Peyer's patch (tissue), 4 donors: Measurements from ENCODE around the gene MIPOL1. TPM values are rescaled to one million over a fixed set of nuclear protein-coding genes. Genes with fewer than 3 reads are reported as not detected.
"Not testable (repeated sequence)": the region's sequence is repeated elsewhere in the genome, so short reads cannot be mapped to it uniquely, and the experiment has no call there.

Source experiments
- DNase-seq, 3 donors: peaks; one replicate each; pipeline ENCODE4 v3.0.0-alpha.2; 2017 to 2019
- H3K27ac ChIP-seq, 4 donors: fragments of 200-600 bp; sonication (generic); one replicate each; pipeline ENCODE4 v1.5.1; 2016 to 2019
- H3K27me3 ChIP-seq, 2 donors: fragments of 200-600 bp; sonication (generic); one replicate each; pipeline ENCODE4 v1.5.1; 2019
- H3K36me3 ChIP-seq, 3 donors: fragments of 200-600 bp; sonication (generic); one replicate each; pipeline ENCODE4 v1.5.1; 2016 to 2019
- H3K4me1 ChIP-seq, 4 donors: fragments of 200-600 bp; sonication (generic); one replicate each; pipeline ENCODE4 v1.5.1; 2016 to 2019
- H3K4me3 ChIP-seq, 4 donors: fragments of 200-600 bp; sonication (generic); 1 replicate in 3 of 4; 2 replicates in 1 of 4; pipeline ENCODE4 v1.5.1; 2016 to 2019; ENCODE audit warnings: mild to moderate bottlenecking in 1 of 4
- H3K9me3 ChIP-seq, 4 donors: fragments of 200-600 bp; sonication (generic); one replicate each; pipeline ENCODE4 v1.5.1; 2016 to 2019; ENCODE audit warnings: mild to moderate bottlenecking in 1 of 4
- CTCF ChIP-seq, 6 experiments: fragments of 450-650 bp in 4 of 6; fragments of 200-600 bp in 2 of 6; sonication (generic) in 1 of 6; IDR thresholded peaks; one replicate each; pipeline ENCODE4 v1.5.1; 2017 to 2019; ENCODE audit warnings: antibody characterized with exemption in 6 of 6, mild to moderate bottlenecking in 3 of 6, moderate library complexity in 1 of 6
- POLR2A ChIP-seq, 2 donors: fragments of 450-650 bp; IDR thresholded peaks; one replicate each; pipeline ENCODE4 v1.5.1; 2017; ENCODE audit warnings: antibody characterized with exemption in 2 of 2, mild to moderate bottlenecking in 2 of 2, moderate library complexity in 2 of 2
- total RNA-seq, 4 donors: library from RNA; depleted of rRNA; stranded (reverse); fragments of >200 nt; gene quantifications; one replicate each; pipeline ENCODE4 v1.1.0, GENCODE V29; 2016

Gene MIPOL1
- total RNA-seq, 4 donors from 2014 or later: 5.6 to 42.1 (median 14.9) TPM

- no peaks in the 10 kb centered on the region for H3K36me3 ChIP-seq
- no peak overlapping the region for H3K27ac ChIP-seq
- no peak for TF ChIP-seq POLR2A (IDR thresholded peaks at IDR 0.05)
- no peak for TF ChIP-seq CTCF (IDR thresholded peaks at IDR 0.05)
- H3K9me3 ChIP-seq: no peaks in the 10 kb centered on the region
- no peaks in the 10 kb centered on the region for H3K27me3 ChIP-seq
- DNase-seq: no peak
- no peak overlapping the region for H3K4me3 ChIP-seq
- H3K4me1 ChIP-seq: no peaks in the 10 kb centered on the region
Measured at GRCh38 chr14:37443461-37443860, 245.7 kb downstream of the MIPOL1 start.

GRCh38 chr14:37447883-37448391 lies 250.2 kb downstream of the MIPOL1 start:
- Histone ChIP-seq H3K4me1 (no peaks in the 10 kb centered on the region), H3K9me3 (no peaks in the 10 kb centered on the region), H3K4me3 (no peak overlapping the region), H3K36me3 (no peaks in the 10 kb centered on the region), H3K27me3 (no peaks in the 10 kb centered on the region), H3K27ac (no peak overlapping the region)
- TF ChIP-seq CTCF (IDR thresholded peaks at IDR 0.05): no peak
- TF ChIP-seq POLR2A (IDR thresholded peaks at IDR 0.05): no peak
- DNase-seq: no peak

GRCh38 chr14:37452323-37452722 lies 254.6 kb downstream of the MIPOL1 start:
- no peak overlapping the region for H3K4me3 ChIP-seq
- H3K27ac ChIP-seq: no peak overlapping the region
- no peaks in the 10 kb centered on the region for H3K9me3 ChIP-seq
- no peaks in the 10 kb centered on the region for H3K36me3 ChIP-seq
- H3K4me1 ChIP-seq: no peaks in the 10 kb centered on the region
- no peaks in the 10 kb centered on the region for H3K27me3 ChIP-seq
- TF ChIP-seq CTCF (IDR thresholded peaks at IDR 0.05): no peak
- no peak for TF ChIP-seq POLR2A (IDR thresholded peaks at IDR 0.05)
- no peak for DNase-seq

GRCh38 chr14:37453985-37454384 lies 256.2 kb downstream of the MIPOL1 start:
- TF ChIP-seq CTCF (IDR thresholded peaks at IDR 0.05) (no peak), POLR2A (IDR thresholded peaks at IDR 0.05) (no peak)
- Histone ChIP-seq H3K4me1 (no peaks in the 10 kb centered on the region), H3K36me3 (no peaks in the 10 kb centered on the region), H3K9me3 (no peaks in the 10 kb centered on the region), H3K27me3 (no peaks in the 10 kb centered on the region), H3K27ac (no peak overlapping the region), H3K4me3 (no peak overlapping the region)
- DNase-seq: no peak

GRCh38 chr14:37457334-37457733 lies 259.6 kb downstream of the MIPOL1 start:
- no peaks in the 10 kb centered on the region for H3K27me3 ChIP-seq
- H3K36me3 ChIP-seq: no peaks in the 10 kb centered on the region
- H3K4me3 ChIP-seq: no peak overlapping the region
- H3K9me3 ChIP-seq: peaks cover 0 to 8% (median 0%) of the 10 kb centered on the region in 4 donors
- TF ChIP-seq POLR2A (IDR thresholded peaks at IDR 0.05): no peak
- no peak for TF ChIP-seq CTCF (IDR thresholded peaks at IDR 0.05)
- H3K27ac ChIP-seq: no peak overlapping the region
- no peak for DNase-seq
- no peaks in the 10 kb centered on the region for H3K4me1 ChIP-seq

DNA sequence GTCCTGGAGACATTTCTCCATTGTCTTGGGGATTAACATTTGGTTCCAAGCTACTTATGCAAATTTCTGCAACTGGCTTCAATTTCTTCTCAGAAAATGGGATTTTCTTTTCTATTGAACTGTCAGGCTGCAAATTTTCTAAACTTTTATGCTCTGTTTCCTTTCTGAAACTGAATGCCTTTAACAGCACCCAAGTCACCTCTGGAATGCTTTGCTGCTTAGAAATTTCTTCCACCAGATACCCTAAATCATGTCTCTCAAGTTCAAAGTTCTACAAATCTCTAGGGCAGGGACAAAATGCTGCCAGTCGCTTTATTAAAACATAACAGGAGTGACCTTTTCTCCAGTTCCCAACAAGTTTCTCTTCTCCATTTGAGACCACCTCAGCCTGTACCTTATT lies 264.7 kb downstream of the MIPOL1 start:
- not testable (repeated sequence) for H3K9me3 ChIP-seq, H3K27me3 ChIP-seq, H3K27ac ChIP-seq, H3K4me3 ChIP-seq, H3K36me3 ChIP-seq, H3K4me1 ChIP-seq, DNase-seq
